Left renal pelvis (tissue), 4 donors: ENCODE results near the gene BBS10. TPM values are rescaled to one million over a fixed set of nuclear protein-coding genes. Genes with fewer than 3 reads are reported as not detected.
"Not testable (repeated sequence)": the region's sequence is repeated elsewhere in the genome, so short reads cannot be mapped to it uniquely, and the experiment has no call there.

Experiments
- DNase-seq, 4 donors: peaks; one replicate each; pipeline ENCODE4 v3.0.0-alpha.2; 2013; ENCODE audit warnings: low read depth in 4 of 4, low spot score in 3 of 4
- polyA plus RNA-seq, 4 donors: library from polyadenylated mRNA; unstranded; fragments of 120-200 nt; gene quantifications; one replicate each; pipeline ENCODE4 v1.2.1, GENCODE V29; 2013; ENCODE audit not compliant: insufficient read length in 4 of 4

Gene BBS10
- polyA plus RNA-seq, 4 donors = 25.9 to 41.2 (median 31.3) TPM

GRCh38 chr12:76332606-76333005, 15.6 kb downstream of the BBS10 start:
- DNase-seq = no peak

- DNase-seq = no peak
These were observed 18.6 kb downstream of the BBS10 start for GRCh38 chr12:76329606-76330005.

- DNase-seq = no peak
These were observed 19.1 kb downstream of the BBS10 start for GRCh38 chr12:76329159-76329558.

GRCh38 chr12:76319595-76320319, 28.5 kb downstream of the BBS10 start:
- DNase-seq = not testable (repeated sequence)

GRCh38 chr12:76318773-76319594, 29.2 kb downstream of the BBS10 start:
- no peak for DNase-seq

- no peak for DNase-seq
These were observed 30.2 kb downstream of the BBS10 start for GRCh38 chr12:76317976-76318375.

- DNase-seq = no peak
These were observed 31.7 kb downstream of the BBS10 start for GRCh38 chr12:76316468-76316867.

GRCh38 chr12:76313299-76313698, 34.9 kb downstream of the BBS10 start:
- DNase-seq = no peak

- no peak for DNase-seq
These were observed 35.9 kb downstream of the BBS10 start for GRCh38 chr12:76312315-76312714.

- no peak for DNase-seq
These were observed 36.4 kb downstream of the BBS10 start for GRCh38 chr12:76311796-76312195.

GRCh38 chr12:76310110-76310509, 38.1 kb downstream of the BBS10 start:
- DNase-seq = no peak

- no peak for DNase-seq
These were observed 39.3 kb downstream of the BBS10 start for GRCh38 chr12:76308866-76309265.

GRCh38 chr12:76307083-76307482, 41.1 kb downstream of the BBS10 start:
- no peak for DNase-seq

GRCh38 chr12:76303989-76304460, 44.2 kb downstream of the BBS10 start:
- DNase-seq = no peak

- no peak for DNase-seq
These were observed 44.9 kb downstream of the BBS10 start for GRCh38 chr12:76303365-76303764.

GRCh38 chr12:76300297-76300665, 47.9 kb downstream of the BBS10 start:
- no peak for DNase-seq

- no peak for DNase-seq
These were observed 48.5 kb downstream of the BBS10 start for GRCh38 chr12:76299536-76300296.
